ENCODE data around the gene YDJC.
A peak's percentile ranks its signal among the peaks of the same experiment; 100 is the strongest.

DNA sequence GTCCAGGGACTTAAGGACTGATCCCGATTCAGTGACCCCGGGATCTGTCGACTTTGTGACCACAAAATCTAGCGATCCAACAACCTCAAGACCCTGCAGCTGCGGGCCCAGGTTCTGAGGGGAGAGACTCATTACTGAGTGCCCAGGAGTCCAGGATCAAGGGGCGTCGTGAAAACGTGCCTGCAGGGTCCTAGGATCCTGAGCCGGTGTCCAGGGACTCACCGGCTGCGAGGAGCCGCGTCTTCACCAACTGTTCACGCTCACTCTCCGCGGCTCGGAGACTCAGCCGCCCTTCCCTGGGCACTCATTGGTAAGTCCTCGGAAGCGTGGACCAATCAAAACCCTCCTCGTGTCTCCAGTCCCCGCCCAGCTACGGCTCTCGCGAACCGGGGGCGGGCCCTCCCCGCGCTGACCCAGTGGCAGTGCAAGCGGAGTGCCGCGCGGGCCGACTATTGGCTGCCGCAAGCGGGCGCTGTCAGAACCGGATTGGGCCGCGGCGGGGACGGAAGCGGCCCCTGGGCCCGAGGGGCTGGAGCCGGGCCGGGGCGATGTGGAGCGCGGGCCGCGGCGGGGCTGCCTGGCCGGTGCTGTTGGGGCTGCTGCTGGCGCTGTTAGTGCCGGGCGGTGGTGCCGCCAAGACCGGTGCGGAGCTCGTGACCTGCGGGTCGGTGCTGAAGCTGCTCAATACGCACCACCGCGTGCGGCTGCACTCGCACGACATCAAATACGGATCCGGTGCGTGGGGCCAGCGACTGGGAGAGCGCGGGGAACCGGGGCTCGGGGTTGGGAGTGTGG is 12.2 kb upstream of the YDJC start, which contains the start of gene SDF2L1:
- TF ChIP-seq, protein P1, sequence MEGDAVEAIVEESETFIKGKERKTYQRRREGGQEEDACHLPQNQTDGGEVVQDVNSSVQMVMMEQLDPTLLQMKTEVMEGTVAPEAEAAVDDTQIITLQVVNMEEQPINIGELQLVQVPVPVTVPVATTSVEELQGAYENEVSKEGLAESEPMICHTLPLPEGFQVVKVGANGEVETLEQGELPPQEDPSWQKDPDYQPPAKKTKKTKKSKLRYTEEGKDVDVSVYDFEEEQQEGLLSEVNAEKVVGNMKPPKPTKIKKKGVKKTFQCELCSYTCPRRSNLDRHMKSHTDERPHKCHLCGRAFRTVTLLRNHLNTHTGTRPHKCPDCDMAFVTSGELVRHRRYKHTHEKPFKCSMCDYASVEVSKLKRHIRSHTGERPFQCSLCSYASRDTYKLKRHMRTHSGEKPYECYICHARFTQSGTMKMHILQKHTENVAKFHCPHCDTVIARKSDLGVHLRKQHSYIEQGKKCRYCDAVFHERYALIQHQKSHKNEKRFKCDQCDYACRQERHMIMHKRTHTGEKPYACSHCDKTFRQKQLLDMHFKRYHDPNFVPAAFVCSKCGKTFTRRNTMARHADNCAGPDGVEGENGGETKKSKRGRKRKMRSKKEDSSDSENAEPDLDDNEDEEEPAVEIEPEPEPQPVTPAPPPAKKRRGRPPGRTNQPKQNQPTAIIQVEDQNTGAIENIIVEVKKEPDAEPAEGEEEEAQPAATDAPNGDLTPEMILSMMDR (IDR thresholded peaks at IDR 0.05): peak in 3 of 6 experiments; percentile 28 to 66 (median 31)
- TF ChIP-seq POLR2A (IDR thresholded peaks at IDR 0.05): peak in 3 of 4 donors; percentile 14 to 70 (median 69)
